Measurements from ENCODE around the gene MAEA.

The MAEA gene

GRCh38 chr4:1299301-1299860 lies 9.7 kb downstream of the MAEA start:
- no peak for DNase-seq (ENCODE audit: low read depth in 2 of 2)

DNA sequence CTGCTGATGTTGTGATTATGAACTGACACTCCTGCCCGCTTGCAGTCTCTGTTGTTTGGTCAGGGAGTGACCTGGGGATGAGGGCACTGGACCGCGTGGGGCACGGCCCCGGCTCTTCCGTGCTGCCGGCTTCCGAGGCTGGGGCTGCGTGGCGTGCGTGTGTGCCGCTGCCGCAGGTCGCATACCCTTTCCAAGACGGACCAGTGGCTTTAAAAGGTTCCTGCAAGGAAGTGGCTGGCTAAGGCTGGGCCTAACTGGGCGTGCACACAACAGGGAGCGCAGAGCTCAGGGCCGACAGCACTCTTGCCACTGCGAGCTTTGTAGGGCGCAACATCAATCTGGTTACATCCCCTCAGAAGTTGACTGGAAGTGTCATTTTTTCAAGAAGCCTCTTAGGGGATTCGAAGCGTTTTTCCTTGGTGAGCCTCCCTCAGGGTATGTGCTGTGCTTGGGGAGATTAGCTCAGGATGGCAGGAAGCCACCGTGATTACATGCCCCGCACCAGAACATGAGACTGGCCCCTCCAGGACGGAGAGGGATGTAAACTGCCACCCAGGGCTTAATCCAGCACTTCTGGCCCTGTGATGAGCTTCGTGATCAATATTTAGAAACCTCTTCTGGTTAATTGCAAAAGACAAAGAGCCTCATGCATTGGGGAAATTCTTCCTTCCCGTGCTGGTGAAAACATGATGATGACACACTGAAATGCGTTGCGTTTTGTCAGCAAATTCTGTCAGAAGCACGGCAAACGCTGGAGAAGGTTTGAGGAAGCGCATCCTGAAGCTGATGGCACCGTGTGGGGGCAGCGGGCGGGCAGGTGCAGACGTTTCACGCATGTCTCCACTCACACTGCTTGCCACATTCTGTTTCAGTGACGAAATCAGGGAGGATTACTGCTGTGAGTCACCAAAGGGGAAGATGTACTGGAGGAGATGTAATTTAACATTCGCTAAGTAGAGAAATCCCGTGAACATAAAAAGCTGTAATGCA lies 11.1 kb downstream of the MAEA start:
- no peak for DNase-seq (ENCODE audit: low read depth in 2 of 2)

GRCh38 chr4:1302159-1302558 lies 12.5 kb downstream of the MAEA start:
- no peak for DNase-seq (ENCODE audit: low read depth in 2 of 2)

GRCh38 chr4:1305261-1305711 lies 15.6 kb downstream of the MAEA start:
- no peak for DNase-seq (ENCODE audit: low read depth in 2 of 2)

DNA sequence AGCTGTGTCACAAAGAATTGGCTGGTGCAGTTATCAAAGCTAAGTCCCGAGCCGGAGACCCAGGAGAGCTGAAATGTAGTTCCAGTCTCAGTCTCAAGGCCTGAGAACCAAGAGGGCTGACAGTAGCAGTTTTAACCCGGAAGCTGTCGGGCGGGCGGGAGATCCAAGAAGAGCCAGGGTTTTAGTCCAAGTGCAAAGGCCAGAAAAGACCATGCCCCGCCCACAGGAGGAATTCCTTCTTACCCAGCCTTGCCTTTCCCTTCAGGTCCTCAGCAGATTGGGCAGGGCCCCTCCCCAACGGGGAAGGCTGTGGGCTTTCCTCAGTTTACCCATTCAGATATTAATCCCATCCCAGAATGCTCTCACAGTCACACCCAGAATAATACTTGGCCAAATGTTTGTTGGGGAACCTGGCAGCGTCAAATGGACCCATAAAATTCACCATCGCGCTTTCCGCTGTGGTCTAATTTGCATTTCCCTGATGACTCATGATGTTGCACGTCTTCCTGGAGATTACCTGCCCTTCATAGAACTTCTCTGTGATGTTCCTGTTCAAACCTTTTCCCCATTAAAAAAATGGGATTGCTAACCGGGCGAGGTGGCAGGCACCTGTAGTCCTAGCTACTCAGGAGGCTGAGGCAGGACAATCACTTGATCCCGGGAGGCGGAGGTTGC lies 16.2 kb downstream of the MAEA start:
- DNase-seq (ENCODE audit: low read depth in 2 of 2), result no peak

DNA sequence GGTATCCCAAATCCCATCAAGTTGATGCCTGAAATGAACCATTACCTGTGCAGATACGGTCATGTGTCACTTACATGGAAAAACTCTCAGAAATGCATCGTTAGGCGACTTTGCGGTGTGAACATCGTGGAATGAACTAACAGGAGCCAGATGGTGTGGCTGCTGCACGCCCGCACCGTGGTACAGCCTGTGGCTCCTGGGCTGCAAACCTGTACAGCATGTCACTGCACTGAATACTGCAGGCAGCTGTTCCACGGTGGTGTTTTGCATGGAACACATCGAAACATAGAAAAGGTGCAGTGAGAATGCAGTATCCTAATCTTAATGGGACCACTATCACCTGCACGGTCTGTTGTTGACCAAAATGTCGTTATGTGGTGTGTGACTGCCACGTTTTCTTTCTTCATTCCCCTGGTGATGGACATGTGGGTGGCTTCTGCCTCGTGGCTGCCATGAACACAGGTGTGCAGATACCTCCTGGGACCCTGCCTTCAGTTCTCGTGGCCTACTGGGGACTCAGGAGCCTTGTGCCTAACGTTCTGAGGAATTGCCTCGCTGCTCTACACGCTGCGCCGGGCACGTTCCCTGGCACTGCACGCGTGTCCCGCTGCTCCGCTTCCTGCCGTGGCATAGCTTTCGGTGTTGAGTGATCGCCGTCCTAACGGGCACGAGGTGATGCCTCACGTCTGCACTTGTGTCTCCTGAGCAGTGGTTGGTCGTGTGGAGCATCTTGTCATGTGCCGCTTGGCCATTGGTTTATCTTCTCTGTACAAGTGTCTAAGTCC lies 18.5 kb downstream of the MAEA start:
- DNase-seq (ENCODE audit: low read depth in 2 of 2), result no peak

DNA sequence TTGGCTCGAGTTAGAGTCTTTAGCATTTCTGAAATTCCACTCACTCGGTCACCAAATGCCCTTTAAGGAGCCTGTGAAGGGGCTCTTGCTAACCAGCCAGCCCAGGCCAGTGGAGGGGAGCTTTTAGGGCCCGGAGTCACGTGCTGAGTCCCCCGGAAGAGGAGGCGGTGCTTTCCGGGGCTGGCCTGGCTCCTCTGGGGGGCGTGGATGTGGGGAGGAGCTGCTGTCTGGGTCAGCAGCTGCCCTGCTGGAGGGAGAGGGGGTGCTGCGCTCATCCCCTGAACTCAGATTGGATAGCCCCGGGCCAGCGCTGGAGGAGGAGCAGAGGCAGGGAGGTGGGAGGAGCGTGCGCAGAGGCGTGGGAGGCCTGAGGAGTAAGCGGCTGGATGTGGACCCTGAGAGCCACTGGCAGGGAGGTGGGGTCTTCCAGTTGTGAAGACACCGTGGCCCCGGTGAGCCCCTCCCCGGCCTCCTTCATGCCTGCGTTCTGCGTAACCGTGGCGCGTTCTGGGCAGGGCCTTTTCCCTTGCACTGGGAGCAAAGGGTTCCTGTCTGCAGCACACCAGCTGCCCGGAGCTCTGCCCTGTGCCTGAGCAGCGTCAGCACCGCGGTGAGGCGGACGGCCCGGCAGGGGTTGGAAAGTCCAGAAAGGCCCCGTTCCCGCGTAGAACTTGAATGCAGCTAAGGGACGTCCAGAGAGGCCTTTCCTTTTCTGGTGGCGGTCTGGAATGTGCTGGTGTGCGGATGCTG lies 19.7 kb downstream of the MAEA start:
- peak; percentile 50 to 57 for DNase-seq (ENCODE audit: low read depth in 2 of 2)

- DNase-seq (ENCODE audit: low read depth in 2 of 2), result no peak
Observed at GRCh38 chr4:1310031-1310795, 20.5 kb downstream of the MAEA start.

DNA sequence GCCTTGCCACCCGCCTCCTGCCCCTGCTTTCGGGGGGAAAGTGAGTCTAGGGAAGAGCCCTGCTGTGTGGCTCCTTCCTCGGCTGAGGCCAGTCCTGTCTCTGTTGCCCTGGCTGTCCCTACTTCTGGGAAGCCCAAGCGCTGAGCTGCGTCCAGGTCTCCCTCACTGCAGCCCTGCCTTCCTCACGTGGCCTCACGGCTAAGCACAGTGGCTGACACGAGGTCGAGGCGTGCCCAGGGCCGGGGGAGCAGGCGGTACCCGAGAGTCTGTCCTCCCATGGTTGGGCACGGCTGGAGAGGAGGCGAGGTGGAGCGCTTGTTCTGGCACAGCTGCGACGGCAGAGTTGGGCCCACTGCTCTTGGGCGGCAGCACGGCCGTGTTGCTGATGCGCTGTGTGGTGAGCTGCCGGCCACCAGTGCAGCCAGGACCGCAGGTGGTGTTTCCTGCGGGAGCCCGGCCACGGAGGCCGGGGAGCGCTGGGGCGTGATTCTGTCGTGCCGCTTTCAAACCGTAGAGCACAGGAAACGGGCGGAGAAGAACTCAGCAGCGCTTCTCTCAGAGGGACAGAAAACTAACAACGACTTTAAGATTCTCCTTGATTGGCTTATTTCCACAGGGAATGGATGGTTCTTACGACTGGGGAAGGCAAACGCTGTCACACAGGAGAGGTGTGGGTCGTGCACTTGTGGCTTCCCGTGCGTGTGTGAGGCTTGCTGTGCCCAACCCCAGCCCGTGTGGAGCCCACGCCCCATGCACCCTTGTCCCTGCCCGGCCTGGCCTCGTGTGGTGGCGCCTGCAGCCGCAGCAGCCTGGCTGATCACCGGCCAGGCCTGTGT lies 21.3 kb downstream of the MAEA start:
- no peak for DNase-seq (ENCODE audit: low read depth in 2 of 2)

GRCh38 chr4:1312821-1313640 lies 23.3 kb downstream of the MAEA start:
- DNase-seq (ENCODE audit: low read depth in 2 of 2), result no peak

GRCh38 chr4:1315306-1315705 lies 25.6 kb downstream of the MAEA start:
- DNase-seq (ENCODE audit: low read depth in 2 of 2), result no peak

DNA sequence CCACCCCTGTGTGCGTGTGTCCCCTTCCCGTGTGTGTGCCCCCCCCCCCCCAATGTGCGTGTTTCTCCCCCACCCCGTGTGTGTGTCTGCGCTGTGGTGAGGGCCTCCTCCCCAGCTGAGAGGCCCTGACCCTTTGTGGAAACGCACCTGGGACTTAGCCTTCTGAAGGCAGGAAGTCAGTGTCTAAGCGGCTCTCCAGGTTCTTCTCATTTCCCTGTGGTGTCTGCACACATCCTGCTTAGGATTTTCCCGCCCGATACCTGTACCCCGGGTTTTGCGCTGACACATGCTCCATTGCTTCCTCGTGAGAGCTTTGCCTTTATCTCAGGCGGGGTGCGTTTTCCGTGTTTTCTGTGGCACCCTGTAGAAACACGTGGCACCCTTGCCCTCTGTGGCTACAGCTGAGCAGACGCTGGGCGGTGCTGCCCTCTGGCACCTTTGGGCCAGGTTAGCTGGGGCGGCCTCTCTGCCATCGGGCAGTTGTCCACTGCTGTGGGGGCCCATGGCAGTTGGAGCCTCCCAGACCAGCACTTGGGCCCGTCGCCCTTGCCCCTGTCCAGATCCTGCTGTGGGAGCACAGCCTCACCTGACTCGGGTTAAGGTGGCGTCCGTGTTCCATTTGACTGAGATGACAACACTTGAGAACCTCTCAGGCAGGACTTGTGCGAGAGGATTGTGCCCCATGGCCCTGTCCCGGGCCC lies 26.3 kb downstream of the MAEA start:
- no peak for DNase-seq (ENCODE audit: low read depth in 2 of 2)

GRCh38 chr4:1316537-1317168 lies 27.0 kb downstream of the MAEA start:
- no peak for DNase-seq (ENCODE audit: low read depth in 2 of 2)

DNA sequence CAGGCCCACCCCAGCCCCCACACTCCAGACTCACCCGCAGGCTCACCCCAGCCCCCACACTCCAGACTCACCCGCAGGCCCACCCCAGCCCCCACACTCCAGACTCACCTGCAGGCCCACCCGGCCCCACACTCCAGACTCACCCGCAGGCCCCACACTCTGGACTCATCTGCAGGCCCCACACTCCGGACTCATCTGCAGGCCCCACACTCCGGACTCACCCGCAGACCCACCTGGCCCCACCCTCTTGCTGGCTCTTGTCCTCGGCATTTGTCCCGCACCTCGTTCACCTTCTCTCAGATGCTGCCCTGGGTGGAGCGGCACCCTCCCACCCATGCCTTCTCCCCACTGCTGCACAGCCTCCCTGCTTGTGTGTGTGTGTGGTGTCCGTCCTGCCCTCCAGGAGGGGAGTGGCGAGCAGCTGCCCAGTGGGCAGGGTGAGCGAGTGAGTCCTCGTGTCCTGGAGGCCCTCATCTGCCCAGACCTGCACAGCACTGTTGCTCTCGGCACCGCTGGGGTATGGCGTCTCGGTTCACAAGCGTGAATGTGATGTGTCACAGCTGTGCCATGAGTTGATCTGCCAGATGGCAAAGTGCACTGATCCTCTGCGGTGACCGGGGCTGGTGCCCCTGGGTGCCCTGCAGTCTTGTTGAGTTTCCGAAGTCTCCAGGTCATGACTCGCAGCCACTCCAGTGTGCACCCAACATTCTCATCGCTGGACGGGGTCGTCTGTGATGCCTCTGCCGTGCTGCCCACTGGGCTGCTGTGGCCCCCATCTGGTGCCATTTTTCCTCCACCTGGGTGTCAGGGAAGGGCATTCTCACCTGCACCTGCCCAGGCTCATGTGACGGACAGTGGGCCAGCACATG lies 27.7 kb downstream of the MAEA start:
- DNase-seq (ENCODE audit: low read depth in 2 of 2), result no peak

DNA sequence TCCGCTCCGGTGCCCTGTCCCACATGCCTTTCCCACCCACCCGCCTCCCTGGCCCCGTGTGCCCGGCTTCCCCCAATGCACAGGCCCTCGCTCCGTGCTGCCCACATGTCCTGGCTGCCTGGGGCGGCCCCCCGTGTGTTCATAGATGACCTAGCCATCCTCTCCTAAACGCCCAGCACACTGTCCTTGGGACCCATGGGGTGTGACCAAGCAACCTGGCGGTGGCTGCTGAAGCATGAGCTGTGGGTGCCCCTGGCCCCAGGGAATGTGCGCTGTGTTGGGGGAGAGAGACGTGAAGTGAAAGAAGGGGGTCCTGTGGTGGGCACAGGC lies 28.3 kb downstream of the MAEA start:
- DNase-seq (ENCODE audit: low read depth in 2 of 2), result no peak

- peak in 1 of 2 donors; percentile 19 for DNase-seq (ENCODE audit: low read depth in 2 of 2)
Observed at GRCh38 chr4:1318488-1319213, 29.0 kb downstream of the MAEA start.

All from stimulated activated CD8-positive, alpha-beta memory T cell treated with anti-CD3 and anti-CD28 coated beads, Interleukin-2, amount 100 ng/mL, for 48 hours (primary cell).